ENCODE results near the gene CAMK1D. TPM values are rescaled to one million over a fixed set of nuclear protein-coding genes. Genes with fewer than 3 reads are reported as not detected.

CAMK1D gene
- total and polyA plus RNA-seq, 2 of the 8 experiments (the other 6 are each of a cell fraction or from before 2014, with no cell fraction given): 3.5 to 10.6 TPM

- TF ChIP-seq TCF12 (IDR thresholded peaks at IDR 0.05; ENCODE audit: low read depth, low read length) (no peak), ASH2L (IDR thresholded peaks at IDR 0.05; ENCODE audit: low read length) (no peak), FOSL1 (IDR thresholded peaks at IDR 0.05; ENCODE audit: insufficient read depth, low read depth, low read length) (no peak), EZH2 (IDR thresholded peaks at IDR 0.05; ENCODE audit: low read depth, low read length, severe bottlenecking) (no peak), POLR2AphosphoS5 (IDR thresholded peaks at IDR 0.05; ENCODE audit: low read depth, low read length) (no peak), MAFK (IDR thresholded peaks at IDR 0.05; ENCODE audit: low read depth, low read length) (no peak), TBP (IDR thresholded peaks at IDR 0.05; ENCODE audit: low read depth, low read length) (no peak)
Observed at GRCh38 chr10:12826800-12827372, 477.5 kb downstream of the CAMK1D start (continued).

All from H1 (cell line).